KOPT-K1 (cell line): ENCODE data around the gene MOGAT2.

Source experiments
- H3K27ac ChIP-seq: fragments of 200-600 bp; sonication (generic); 2 replicates; pipeline ENCODE4 v1.5.1; 2016; ENCODE audit warnings: antibody characterized with exemption, mild to moderate bottlenecking, low read depth, low read length; ENCODE audit not compliant: poor library complexity, severe bottlenecking
- H3K36me3 ChIP-seq: fragments of 200-600 bp; sonication (generic); 2 replicates; pipeline ENCODE4 v1.5.1; 2017; ENCODE audit warnings: antibody characterized with exemption, mild to moderate bottlenecking, low read length, moderate library complexity; ENCODE audit not compliant: insufficient read depth
- H3K9me3 ChIP-seq: fragments of 200-600 bp; sonication (generic); 2 replicates; pipeline ENCODE4 v1.5.1; 2017; ENCODE audit warnings: antibody characterized with exemption, low read length, mild to moderate bottlenecking; ENCODE audit not compliant: insufficient read depth, poor library complexity, severe bottlenecking

The MOGAT2 gene

GRCh38 chr11:75763846-75764245, 46.2 kb downstream of the MOGAT2 start:
- no peaks in the 10 kb centered on the region for H3K36me3 ChIP-seq

GRCh38 chr11:75765116-75765515, 47.5 kb downstream of the MOGAT2 start:
- no peaks in the 10 kb centered on the region for H3K9me3 ChIP-seq
- no peaks in the 10 kb centered on the region for H3K36me3 ChIP-seq
- H3K27ac ChIP-seq, result no peak overlapping the region

More at GRCh38 chr11:75763846-75764245, 46.2 kb downstream of the MOGAT2 start:
- Histone ChIP-seq H3K27ac (no peak overlapping the region), H3K9me3 (no peaks in the 10 kb centered on the region)

GRCh38 chr11:75766443-75767227, 49.0 kb downstream of the MOGAT2 start:
- Histone ChIP-seq H3K36me3 (no peaks in the 10 kb centered on the region), H3K27ac (no peak overlapping the region), H3K9me3 (no peaks in the 10 kb centered on the region)

GRCh38 chr11:75767228-75767572, 49.6 kb downstream of the MOGAT2 start:
- H3K36me3 ChIP-seq, result no peaks in the 10 kb centered on the region
- no peaks in the 10 kb centered on the region for H3K9me3 ChIP-seq
- H3K27ac ChIP-seq, result no peak overlapping the region

GRCh38 chr11:75767793-75768111, 50.1 kb downstream of the MOGAT2 start:
- Histone ChIP-seq H3K9me3 (no peaks in the 10 kb centered on the region), H3K36me3 (no peaks in the 10 kb centered on the region), H3K27ac (peak overlapping the region; percentile 63)

- peak within 1 kb of the TSS; percentile 63 for H3K27ac ChIP-seq
Measured at GRCh38 chr11:75768112-75768908, 50.7 kb downstream of the MOGAT2 start, which contains the start of gene DGAT2. Gene DGAT2, plus strand, starts transcription at chr11:75768778. Its CDS starts 214 bp downstream, at chr11:75768992.

GRCh38 chr11:75768909-75769771, 51.5 kb downstream of the MOGAT2 start:
- H3K9me3 ChIP-seq, result no peaks in the 10 kb centered on the region
- peak overlapping the region; percentile 63 for H3K27ac ChIP-seq
- H3K36me3 ChIP-seq, result no peaks in the 10 kb centered on the region

More at GRCh38 chr11:75768112-75768908, 50.7 kb downstream of the MOGAT2 start, which contains the start of gene DGAT2:
- Histone ChIP-seq H3K9me3 (no peaks in the 10 kb centered on the region), H3K36me3 (no peaks in the 10 kb centered on the region)

GRCh38 chr11:75770102-75770501, 52.5 kb downstream of the MOGAT2 start:
- H3K27ac ChIP-seq, result no peak overlapping the region
- no peaks in the 10 kb centered on the region for H3K36me3 ChIP-seq
- no peaks in the 10 kb centered on the region for H3K9me3 ChIP-seq

- H3K27ac ChIP-seq, result no peak overlapping the region
- no peaks in the 10 kb centered on the region for H3K36me3 ChIP-seq
- H3K9me3 ChIP-seq, result no peaks in the 10 kb centered on the region
Measured at GRCh38 chr11:75771646-75772410, 54.2 kb downstream of the MOGAT2 start.

- H3K27ac ChIP-seq, result no peak overlapping the region
- H3K9me3 ChIP-seq, result no peaks in the 10 kb centered on the region
- no peaks in the 10 kb centered on the region for H3K36me3 ChIP-seq
Measured at GRCh38 chr11:75773595-75774353, 56.1 kb downstream of the MOGAT2 start.

- Histone ChIP-seq H3K27ac (no peak overlapping the region), H3K9me3 (no peaks in the 10 kb centered on the region), H3K36me3 (no peaks in the 10 kb centered on the region)
Measured at GRCh38 chr11:75775056-75775455, 57.4 kb downstream of the MOGAT2 start.

GRCh38 chr11:75776546-75776945, 58.9 kb downstream of the MOGAT2 start:
- Histone ChIP-seq H3K9me3 (no peaks in the 10 kb centered on the region), H3K27ac (no peak overlapping the region), H3K36me3 (no peaks in the 10 kb centered on the region)

- no peaks in the 10 kb centered on the region for H3K9me3 ChIP-seq
- no peak overlapping the region for H3K27ac ChIP-seq
- no peaks in the 10 kb centered on the region for H3K36me3 ChIP-seq
Measured at GRCh38 chr11:75777461-75778110, 59.9 kb downstream of the MOGAT2 start.
